K562 (cell line): ENCODE measurements around the gene GALNS. TPM values are rescaled to one million over a fixed set of nuclear protein-coding genes. Genes with fewer than 3 reads are reported as not detected.

Experiments used
- BMI1 ChIP-seq: fragments of 150-350 bp; IDR thresholded peaks from 2 replicates; pipeline ENCODE4 v1.6.1; 2014; ENCODE audit warnings: low read length
- CAMTA2 ChIP-seq: fragments of 250-450 bp; sonication (Bioruptor Pico); conservative IDR thresholded peaks from 2 replicates; pipeline ENCODE4 v1.5.1; 2022
- CHD1 ChIP-seq: fragments of 200-600 bp; sonication (generic); IDR thresholded peaks from one replicate; pipeline ENCODE4 v1.6.1; 2012; ENCODE audit warnings: mild to moderate bottlenecking, moderate library complexity, low read length, inconsistent platforms
- CREB3 ChIP-seq: fragments of 450-650 bp; conservative IDR thresholded peaks from 2 replicates; pipeline ENCODE4 v1.6.1; 2016; ENCODE audit warnings: missing genetic modification characterization, low read depth, mild to moderate bottlenecking, missing compliant biosample characterization, moderate library complexity
- CREB5 ChIP-seq: fragments of 250-450 bp; sonication (Bioruptor Pico); IDR thresholded peaks from 2 replicates; pipeline ENCODE4 v1.5.0; 2020; ENCODE audit warnings: mild to moderate bottlenecking
- E2F6 ChIP-seq, 2 experiments: IDR thresholded peaks; 2 replicates each; pipeline ENCODE4 v1.6.1; 2011; ENCODE audit warnings: borderline replicate concordance in 1 of 2, control low read depth in 1 of 2, low read depth in 1 of 2, low read length in 1 of 2, mild to moderate bottlenecking in 1 of 2, mixed read lengths in 1 of 2, moderate library complexity in 1 of 2; ENCODE audit not compliant: insufficient read depth in 1 of 2, insufficient read length in 1 of 2, poor library complexity in 1 of 2, severe bottlenecking in 1 of 2; ENCODE audit errors: extremely low read depth in 1 of 2
- GTF2A2 ChIP-seq: IDR thresholded peaks from 2 replicates; pipeline ENCODE4 v1.6.1; 2016; ENCODE audit warnings: mild to moderate bottlenecking, missing genetic modification characterization, missing compliant biosample characterization
- GTF2F1 ChIP-seq: IDR thresholded peaks from 2 replicates; pipeline ENCODE4 v1.6.1; 2011; ENCODE audit warnings: low read depth, low read length, improper control_type of control experiment
- ILK ChIP-seq: fragments of 450-650 bp; IDR thresholded peaks from 2 replicates; pipeline ENCODE4 v1.6.1; 2016; ENCODE audit warnings: missing genetic modification characterization, low read depth, mild to moderate bottlenecking, missing compliant biosample characterization, moderate library complexity, borderline replicate concordance
- IRF2 ChIP-seq: sonication (generic); formaldehyde crosslinking; IDR thresholded peaks from 2 replicates; pipeline ENCODE4 v1.8.1; 2022; ENCODE audit warnings: mild to moderate bottlenecking, missing genetic modification reagents
- KAT7 ChIP-seq: sonication (generic); formaldehyde crosslinking; IDR thresholded peaks from 2 replicates; pipeline ENCODE4 v1.8.0; 2022; ENCODE audit warnings: missing genetic modification reagents, mild to moderate bottlenecking, borderline replicate concordance
- NRF1 ChIP-seq, 2 experiments: fragments of 450-650 bp; IDR thresholded peaks in 1 of 2; conservative IDR thresholded peaks in 1 of 2; 2 replicates each; pipeline ENCODE4 v1.6.1; 2014; ENCODE audit warnings: mild to moderate bottlenecking in 2 of 2
- RBM34 ChIP-seq: fragments of 200-400 bp; formaldehyde crosslinking; IDR thresholded peaks from 2 replicates; pipeline ENCODE4 v1.6.1; 2018; ENCODE audit warnings: low read length, borderline replicate concordance; ENCODE audit not compliant: insufficient read depth
- SMAD2 ChIP-seq: fragments of 150-350 bp; IDR thresholded peaks from 2 replicates; pipeline ENCODE4 v1.6.1; 2014; ENCODE audit warnings: low read depth, mild to moderate bottlenecking, low read length
- SPI1 ChIP-seq: IDR thresholded peaks from 2 replicates; pipeline ENCODE4 v1.6.1; 2011; ENCODE audit warnings: low read depth, low read length, control low read depth, borderline replicate concordance
- SREBF1 ChIP-seq: fragments of 150-350 bp; IDR thresholded peaks from 2 replicates; pipeline ENCODE4 v1.6.1; 2014; ENCODE audit warnings: antibody characterized with exemption, low read depth, low read length, borderline replicate concordance
- TCF3 ChIP-seq: sonication (generic); formaldehyde crosslinking; IDR thresholded peaks from 2 replicates; pipeline ENCODE4 v1.4.0; 2020; ENCODE audit warnings: mild to moderate bottlenecking, missing genetic modification reagents
- TEAD2 ChIP-seq: fragments of 450-650 bp; IDR thresholded peaks from 2 replicates; pipeline ENCODE4 v1.6.1; 2016; ENCODE audit warnings: missing genetic modification characterization, control low read depth, missing compliant biosample characterization
- ZBTB7A ChIP-seq: IDR thresholded peaks from 2 replicates; pipeline ENCODE4 v1.6.1; 2011; ENCODE audit warnings: low read depth, mild to moderate bottlenecking, low read length, moderate library complexity, borderline replicate concordance; ENCODE audit not compliant: control insufficient read depth
- polyA plus RNA-seq, 8 experiments: library from polyadenylated mRNA; depleted of rRNA in 4 of 8; stranded (reverse) in 5 of 8; unstranded in 3 of 8; fragments of >200 nt; fragmentation: Nextera tagmentation in 2 of 8; fragmentation: Illumina TruSeq in 1 of 8; extraction: Ambion mirVana in 2 of 8; extraction: Trizol in 1 of 8; gene quantifications; 2 replicates each; pipeline versions ENCODE4 v1.2.1 to v1.2.3, GENCODE V29; 2011 to 2014; ENCODE audit warnings: inconsistent platforms in 1 of 8, missing spikeins in 1 of 8
- total RNA-seq, 7 experiments: library from RNA; depleted of rRNA in 6 of 7; stranded (reverse); fragments of >200 nt in 6 of 7; fragmentation: Illumina TruSeq in 2 of 7; extraction: Trizol in 2 of 7; gene quantifications; 2 replicates each; pipeline versions ENCODE4 v1.2.1 to v1.2.3, GENCODE V29; 2011 to 2021; ENCODE audit warnings: low replicate concordance in 1 of 7
- TF ChIP-seq, protein P1 (sequence below): sonication (generic); formaldehyde crosslinking; IDR thresholded peaks from 2 replicates; pipeline ENCODE4 v1.8.0; 2022; ENCODE audit warnings: mild to moderate bottlenecking, missing genetic modification reagents, borderline replicate concordance

GALNS gene
- total and polyA plus RNA-seq, 9 of the 15 experiments (the other 6 are each of a cell fraction or from before 2014, with no cell fraction given), result 0.38 to 13.2 (median 4.3) TPM

- TF ChIP-seq CREB3 (tag) (no peak), GTF2F1 (no peak), IRF2 (no peak), TEAD2 (tag) (no peak), CREB5 (CRISPR knock-in tag) (no peak), ILK (tag) (no peak), RBM34 (no peak), KAT7 (peak; percentile 55; the same call in 1 of the 2 replicates), CHD1 (no peak), E2F6 (IDR thresholded peaks at IDR 0.05; ENCODE audit: borderline replicate concordance in 1 of 2, extremely low read depth in 1 of 2, insufficient read depth in 1 of 2, insufficient read length in 1 of 2, low read depth in 1 of 2, low read length in 1 of 2, poor library complexity in 1 of 2, severe bottlenecking in 1 of 2) (no peak), SPI1 (no peak), SREBF1 (no peak), BMI1 (no peak), CAMTA2 (CRISPR knock-in tag) (no peak), SMAD2 (no peak), NRF1 (conservative IDR thresholded peaks at IDR 0.05 in 1 of 2, IDR thresholded peaks at IDR 0.05 in 1 of 2) (no peak), TCF3 (CRISPR knock-in tag) (peak; percentile 2; the same call in 1 of the 2 replicates), ZBTB7A (no peak), GTF2A2 (tag) (no peak)
- TF ChIP-seq, protein P1, sequence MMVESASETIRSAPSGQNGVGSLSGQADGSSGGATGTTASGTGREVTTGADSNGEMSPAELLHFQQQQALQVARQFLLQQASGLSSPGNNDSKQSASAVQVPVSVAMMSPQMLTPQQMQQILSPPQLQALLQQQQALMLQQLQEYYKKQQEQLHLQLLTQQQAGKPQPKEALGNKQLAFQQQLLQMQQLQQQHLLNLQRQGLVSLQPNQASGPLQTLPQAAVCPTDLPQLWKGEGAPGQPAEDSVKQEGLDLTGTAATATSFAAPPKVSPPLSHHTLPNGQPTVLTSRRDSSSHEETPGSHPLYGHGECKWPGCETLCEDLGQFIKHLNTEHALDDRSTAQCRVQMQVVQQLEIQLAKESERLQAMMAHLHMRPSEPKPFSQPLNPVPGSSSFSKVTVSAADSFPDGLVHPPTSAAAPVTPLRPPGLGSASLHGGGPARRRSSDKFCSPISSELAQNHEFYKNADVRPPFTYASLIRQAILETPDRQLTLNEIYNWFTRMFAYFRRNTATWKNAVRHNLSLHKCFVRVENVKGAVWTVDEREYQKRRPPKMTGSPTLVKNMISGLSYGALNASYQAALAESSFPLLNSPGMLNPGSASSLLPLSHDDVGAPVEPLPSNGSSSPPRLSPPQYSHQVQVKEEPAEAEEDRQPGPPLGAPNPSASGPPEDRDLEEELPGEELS (CRISPR knock-in tag), result no peak
Measured at GRCh38 chr16:88783391-88784073, 73.2 kb downstream of the GALNS start (continued).
